OCI-LY3 (cell line): ENCODE measurements around the gene SF3A2.

ENCODE experiments used
- H2AFZ ChIP-seq: fragments of 200-600, 300-600 bp; shearing (Covaris generic); 2 replicates; pipeline ENCODE4 v1.6.0; 2014; ENCODE audit warnings: antibody characterized with exemption, low read depth, low read length
- H3K27ac ChIP-seq: fragments of 200-600, 300-600 bp; sonication (generic); 2 replicates; pipeline ENCODE4 v1.5.1; 2014; ENCODE audit warnings: mild to moderate bottlenecking, low read length, moderate library complexity, mixed read lengths
- H3K27me3 ChIP-seq: fragments of 200-600, 300-600 bp; sonication (generic); 2 replicates; pipeline ENCODE4 v1.6.1; 2014; ENCODE audit warnings: low read depth, low read length, mixed read lengths
- H3K36me3 ChIP-seq: fragments of 200-600, 300-600 bp; sonication (generic); replicated peaks from 2 replicates; pipeline ENCODE3; 2014; ENCODE audit warnings: low read depth, low read length, mixed read lengths
- H3K4me1 ChIP-seq: fragments of 300-600, 200-600 bp; sonication (generic); 2 replicates; pipeline ENCODE4 v1.6.1; 2014; ENCODE audit warnings: low read length, mixed read lengths
- H3K4me2 ChIP-seq: fragments of 200-600, 300-600 bp; sonication (generic); 2 replicates; pipeline ENCODE4 v1.6.1; 2014; ENCODE audit warnings: low read length, mixed read lengths
- H3K4me3 ChIP-seq: fragments of 300-600, 200-600 bp; sonication (generic); 2 replicates; pipeline ENCODE4 v1.5.1; 2014; ENCODE audit warnings: antibody characterized with exemption, mild to moderate bottlenecking, low read length, moderate library complexity
- H3K79me2 ChIP-seq: fragments of 300-600, 200-600 bp; shearing (Covaris generic); 2 replicates; pipeline ENCODE4 v1.6.1; 2014; ENCODE audit warnings: mild to moderate bottlenecking, low read length, mixed read lengths
- H3K9ac ChIP-seq: fragments of 300-600, 200-600 bp; shearing (Covaris generic); 2 replicates; pipeline ENCODE4 v1.6.0; 2014; ENCODE audit warnings: mild to moderate bottlenecking, low read length, moderate library complexity
- H3K9me3 ChIP-seq: fragments of 200-600, 300-600 bp; shearing (Covaris generic); 2 replicates; pipeline ENCODE4 v1.6.1; 2014; ENCODE audit warnings: low read length, mixed read lengths; ENCODE audit not compliant: insufficient read depth
- H4K20me1 ChIP-seq: fragments of 200-600, 300-600 bp; sonication (generic); 2 replicates; pipeline ENCODE4 v1.6.1; 2016; ENCODE audit warnings: low read length, mixed read lengths; ENCODE audit not compliant: insufficient read depth
- EZH2phosphoT487 ChIP-seq: fragments of 200-600 bp; shearing (Covaris generic); IDR thresholded peaks from 2 replicates; pipeline ENCODE4 v1.6.1; 2018; ENCODE audit warnings: antibody characterized with exemption, mixed run types, low read depth
- TF ChIP-seq, protein P1 (sequence below): fragments of 200-600, 300-600 bp; sonication (generic); IDR thresholded peaks from 2 replicates; pipeline ENCODE4 v1.5.1; 2014; ENCODE audit warnings: antibody characterized with exemption, low read length, low read depth

The SF3A2 gene

DNA sequence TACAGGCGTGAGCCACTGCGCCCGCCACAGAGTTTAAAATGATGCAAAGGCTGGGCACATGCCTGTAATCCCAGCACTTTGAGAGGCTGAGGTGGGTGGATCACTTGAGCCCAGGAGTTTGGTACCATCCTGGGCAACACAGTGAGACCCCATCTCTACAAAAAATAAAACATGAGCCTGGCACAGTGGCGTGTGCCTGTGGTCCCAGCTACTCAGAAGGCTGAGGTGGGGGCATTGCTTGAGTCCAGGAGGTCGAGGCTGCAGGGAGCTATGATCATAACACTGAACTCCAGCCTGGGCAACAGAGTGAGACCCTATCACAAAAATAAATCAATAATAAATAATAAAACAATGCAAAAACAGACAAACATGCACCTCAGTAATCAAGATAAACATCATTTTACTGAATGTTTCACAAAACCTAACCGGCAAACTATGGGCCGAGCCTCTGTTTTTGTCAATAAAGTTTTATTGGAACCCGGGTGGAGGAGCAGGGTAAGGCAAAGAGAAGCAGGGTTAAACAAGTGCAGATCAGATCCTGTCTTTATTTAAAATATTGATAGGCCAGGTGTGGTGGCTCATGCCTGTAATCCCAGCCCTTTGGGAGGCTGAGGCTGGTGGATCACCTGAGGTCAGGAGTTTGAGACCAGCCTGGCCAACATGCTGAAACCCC, 47.3 kb downstream of the SF3A2 start:
- no peak overlapping the region for H3K27ac ChIP-seq
- no peak for TF ChIP-seq EZH2phosphoT487
- TF ChIP-seq, protein P1, sequence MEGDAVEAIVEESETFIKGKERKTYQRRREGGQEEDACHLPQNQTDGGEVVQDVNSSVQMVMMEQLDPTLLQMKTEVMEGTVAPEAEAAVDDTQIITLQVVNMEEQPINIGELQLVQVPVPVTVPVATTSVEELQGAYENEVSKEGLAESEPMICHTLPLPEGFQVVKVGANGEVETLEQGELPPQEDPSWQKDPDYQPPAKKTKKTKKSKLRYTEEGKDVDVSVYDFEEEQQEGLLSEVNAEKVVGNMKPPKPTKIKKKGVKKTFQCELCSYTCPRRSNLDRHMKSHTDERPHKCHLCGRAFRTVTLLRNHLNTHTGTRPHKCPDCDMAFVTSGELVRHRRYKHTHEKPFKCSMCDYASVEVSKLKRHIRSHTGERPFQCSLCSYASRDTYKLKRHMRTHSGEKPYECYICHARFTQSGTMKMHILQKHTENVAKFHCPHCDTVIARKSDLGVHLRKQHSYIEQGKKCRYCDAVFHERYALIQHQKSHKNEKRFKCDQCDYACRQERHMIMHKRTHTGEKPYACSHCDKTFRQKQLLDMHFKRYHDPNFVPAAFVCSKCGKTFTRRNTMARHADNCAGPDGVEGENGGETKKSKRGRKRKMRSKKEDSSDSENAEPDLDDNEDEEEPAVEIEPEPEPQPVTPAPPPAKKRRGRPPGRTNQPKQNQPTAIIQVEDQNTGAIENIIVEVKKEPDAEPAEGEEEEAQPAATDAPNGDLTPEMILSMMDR, result no peak
- peaks cover 19% of the 10 kb centered on the region for H3K4me1 ChIP-seq
- H3K9ac ChIP-seq, result no peak overlapping the region
- H3K36me3 ChIP-seq, result no peaks in the 10 kb centered on the region
- no peaks in the 10 kb centered on the region for H4K20me1 ChIP-seq
- H3K4me2 ChIP-seq, result no peak overlapping the region
- H3K79me2 ChIP-seq, result no peaks in the 10 kb centered on the region
- H3K9me3 ChIP-seq, result no peaks in the 10 kb centered on the region
- no peak overlapping the region for H3K4me3 ChIP-seq
- H2AFZ ChIP-seq, result no peak overlapping the region
- H3K27me3 ChIP-seq, result peaks cover 46% of the 10 kb centered on the region

DNA sequence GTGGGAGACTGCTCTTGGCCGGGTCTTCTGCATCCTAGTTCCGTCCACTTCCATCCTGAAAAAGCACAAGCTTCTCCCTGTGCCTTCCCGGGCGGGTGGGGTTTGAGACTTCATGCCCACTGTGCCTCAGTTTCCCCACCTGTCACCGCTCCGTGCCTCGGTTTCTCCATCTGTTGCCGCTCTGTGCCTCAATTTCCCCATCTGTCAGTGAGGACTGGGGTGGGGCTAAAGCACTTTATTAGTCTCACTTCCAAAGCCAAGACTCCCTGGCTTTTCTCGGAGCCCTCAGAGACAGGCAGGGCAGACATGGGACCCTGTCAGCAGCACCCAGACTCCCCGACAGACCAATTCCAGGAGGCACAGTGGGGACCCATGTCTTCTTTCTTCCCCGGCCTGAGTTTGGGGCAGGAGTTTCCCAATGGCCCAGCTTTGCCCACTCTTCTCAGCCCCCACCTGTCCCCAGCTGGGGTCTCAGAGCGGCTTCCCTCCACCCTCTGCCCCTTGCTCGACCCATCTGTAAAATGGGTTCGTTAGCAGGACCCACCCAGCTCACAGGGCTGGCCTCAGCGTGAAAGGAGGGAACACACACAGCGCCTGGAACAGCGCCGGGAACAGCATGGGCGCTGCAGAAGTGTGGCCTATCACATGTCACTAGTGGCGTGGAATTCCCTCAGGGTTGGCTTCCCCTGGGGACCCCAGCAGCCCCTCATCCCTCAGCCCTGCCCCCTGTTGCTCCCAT, 49.9 kb downstream of the SF3A2 start:
- Histone ChIP-seq H3K27me3 (peaks cover 40% of the 10 kb centered on the region), H3K4me2 (no peak overlapping the region)

DNA sequence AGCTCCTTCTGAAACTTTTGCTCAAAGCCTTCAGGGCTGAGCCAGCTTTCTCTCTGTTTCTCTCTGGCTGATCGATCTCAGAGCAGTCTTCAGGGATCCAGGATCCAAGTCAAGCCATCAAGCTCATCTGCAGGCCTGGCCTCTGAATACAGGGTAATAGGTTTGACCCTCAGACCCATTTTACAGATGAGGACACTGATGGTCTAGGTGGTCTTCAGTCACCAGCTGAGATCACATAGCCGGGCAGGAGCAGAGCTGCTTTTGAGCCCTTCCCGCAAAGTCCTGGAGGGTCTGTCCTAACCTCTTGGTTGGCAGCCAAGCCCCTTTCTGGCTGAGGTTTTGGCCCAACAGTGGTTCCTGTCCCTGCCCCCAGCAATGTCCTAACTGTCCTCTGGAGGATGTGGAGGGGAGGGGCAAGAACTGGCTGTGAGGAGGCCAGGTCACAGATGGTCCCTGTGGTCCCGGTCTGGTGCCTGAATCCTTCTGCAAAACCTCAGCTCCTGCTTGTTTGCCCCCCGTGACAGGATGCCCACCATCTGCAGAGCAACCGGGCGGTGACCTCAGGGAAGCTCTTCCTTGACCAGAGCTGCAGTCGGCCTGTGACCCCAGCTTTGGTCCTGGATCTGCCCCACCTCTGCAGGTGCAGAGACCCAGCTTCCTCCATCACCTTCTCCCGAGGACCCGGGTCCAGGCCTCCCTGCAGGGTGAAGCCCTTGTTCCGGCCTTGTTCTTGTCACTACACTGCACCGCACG, 51.1 kb downstream of the SF3A2 start:
- no peak overlapping the region for H3K9ac ChIP-seq
- H3K4me2 ChIP-seq, result no peak overlapping the region
- H3K27me3 ChIP-seq, result peaks cover 28% of the 10 kb centered on the region
- no peaks in the 10 kb centered on the region for H3K79me2 ChIP-seq
- H3K4me1 ChIP-seq, result peaks cover 22% of the 10 kb centered on the region
- TF ChIP-seq, protein P1, result no peak
- no peak for TF ChIP-seq EZH2phosphoT487
- H3K4me3 ChIP-seq, result no peak overlapping the region
- no peaks in the 10 kb centered on the region for H3K9me3 ChIP-seq
- H3K27ac ChIP-seq, result no peak overlapping the region
- no peaks in the 10 kb centered on the region for H4K20me1 ChIP-seq
- H2AFZ ChIP-seq, result no peak overlapping the region
- H3K36me3 ChIP-seq, result no peaks in the 10 kb centered on the region

More for the DNA sequence above, 49.9 kb downstream of the SF3A2 start:
- Histone ChIP-seq H3K79me2 (no peaks in the 10 kb centered on the region), H3K9ac (no peak overlapping the region), H4K20me1 (no peaks in the 10 kb centered on the region), H3K4me3 (no peak overlapping the region), H3K27ac (no peak overlapping the region), H3K9me3 (no peaks in the 10 kb centered on the region), H3K4me1 (peaks cover 30% of the 10 kb centered on the region), H2AFZ (no peak overlapping the region), H3K36me3 (no peaks in the 10 kb centered on the region)
- no peak for TF ChIP-seq EZH2phosphoT487
- TF ChIP-seq, protein P1, result no peak

DNA sequence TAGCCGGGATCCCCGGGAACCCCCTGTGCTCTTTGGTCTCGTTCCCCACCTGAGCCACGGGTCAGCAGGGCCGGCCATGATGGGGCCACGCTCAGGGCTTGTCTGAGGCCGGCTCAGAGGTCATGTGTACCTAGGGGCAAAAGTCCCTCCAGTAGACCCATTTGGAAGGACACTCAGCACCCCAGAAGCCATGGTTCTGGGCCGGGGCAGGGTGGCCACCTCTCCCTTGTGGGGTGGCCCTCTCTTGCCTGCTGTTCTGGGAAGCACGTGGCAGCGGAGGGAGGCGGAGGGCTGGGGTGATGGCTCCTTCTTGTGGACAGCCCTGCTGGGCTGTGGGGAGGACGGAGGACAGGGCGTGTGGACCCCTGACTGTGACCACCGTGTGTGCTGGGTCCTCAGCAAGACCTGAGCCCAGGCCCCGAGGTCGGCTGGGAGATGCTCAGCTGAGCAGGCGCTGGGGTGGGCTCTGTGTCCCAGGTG, 51.8 kb downstream of the SF3A2 start:
- H3K27me3 ChIP-seq, result peaks cover 26% of the 10 kb centered on the region
- H2AFZ ChIP-seq, result no peak overlapping the region
- H3K9me3 ChIP-seq, result no peaks in the 10 kb centered on the region
- H3K27ac ChIP-seq, result no peak overlapping the region
- peaks cover 22% of the 10 kb centered on the region for H3K4me1 ChIP-seq
- TF ChIP-seq, protein P1, result no peak
- H3K4me2 ChIP-seq, result no peak overlapping the region
- no peak overlapping the region for H3K4me3 ChIP-seq
- H4K20me1 ChIP-seq, result no peaks in the 10 kb centered on the region
- no peaks in the 10 kb centered on the region for H3K79me2 ChIP-seq
- no peaks in the 10 kb centered on the region for H3K36me3 ChIP-seq
- no peak overlapping the region for H3K9ac ChIP-seq
